Lower lobe of right lung (tissue), 2 donors: ENCODE data around the gene ALDH2. TPM values are rescaled to one million over a fixed set of nuclear protein-coding genes. Genes with fewer than 3 reads are reported as not detected.
"Not testable (repeated sequence)": the region's sequence is repeated elsewhere in the genome, so short reads cannot be mapped to it uniquely, and the experiment has no call there.

ENCODE experiments used
- ATAC-seq, 2 donors: fragments of 200-7000 bp; cut with Tn5 transposase; one replicate each; pipeline ENCODE4 v1.9.1; 2020 to 2022; ENCODE audit warnings: mild to moderate bottlenecking in 2 of 2, moderate library complexity in 2 of 2
- DNase-seq: peaks from one replicate; pipeline ENCODE4 v3.0.0-alpha.2; 2020
- H3K27ac ChIP-seq: fragments of 200-600 bp; one replicate; pipeline ENCODE4 v1.8.0; 2022
- H3K27me3 ChIP-seq: fragments of 200-600 bp; one replicate; pipeline ENCODE4 v1.8.0; 2022; ENCODE audit warnings: low read depth
- H3K36me3 ChIP-seq: fragments of 200-600 bp; one replicate; pipeline ENCODE4 v1.8.0; 2022; ENCODE audit warnings: mild to moderate bottlenecking
- H3K4me1 ChIP-seq: fragments of 200-600 bp; one replicate; pipeline ENCODE4 v1.8.0; 2022
- H3K4me3 ChIP-seq: fragments of 200-600 bp; one replicate; pipeline ENCODE4 v1.8.0; 2022; ENCODE audit warnings: mild to moderate bottlenecking
- H3K9me3 ChIP-seq: fragments of 200-600 bp; one replicate; pipeline ENCODE4 v1.8.0; 2022
- CTCF ChIP-seq: fragments of 200-600 bp; IDR thresholded peaks from one replicate; pipeline ENCODE4 v1.8.0; 2022; ENCODE audit warnings: antibody characterized with exemption, mild to moderate bottlenecking
- intact Hi-C: fragments of 100-400 bp; cut with DNase I; formaldehyde crosslinking; loops from one replicate; pipeline ENCODE4 v1.11.0; 2022
- total RNA-seq: library from RNA; stranded (reverse); fragmentation: NEBNext Ultra II Directional; extraction: Animal tissue kit (Norgen Biotek cat#: 25700); gene quantifications from one replicate; pipeline ENCODE4 v1.2.1, GENCODE V29; 2021
- donor health status: DM: no; HTN: yes; CAD: no; lungs with severe emphysema.

Gene ALDH2
- total RNA-seq, 1 donor from 2014 or later = 499 TPM

GRCh38 chr12:111759991-111760390 is 6.7 kb upstream of the ALDH2 start:
- no peak overlapping the region for H3K27ac ChIP-seq
- intact Hi-C loops = no loop called here
- H3K27me3 ChIP-seq = no peaks in the 10 kb centered on the region
- H3K9me3 ChIP-seq = no peaks in the 10 kb centered on the region
- TF ChIP-seq CTCF = no peak
- ATAC-seq = no peak
- peaks cover 28% of the 10 kb centered on the region for H3K4me1 ChIP-seq
- DNase-seq = no peak
- H3K36me3 ChIP-seq = peaks cover 14% of the 10 kb centered on the region
- no peak overlapping the region for H3K4me3 ChIP-seq

GRCh38 chr12:111761099-111761498 is 5.6 kb upstream of the ALDH2 start:
- no peak overlapping the region for H3K27ac ChIP-seq

DNA sequence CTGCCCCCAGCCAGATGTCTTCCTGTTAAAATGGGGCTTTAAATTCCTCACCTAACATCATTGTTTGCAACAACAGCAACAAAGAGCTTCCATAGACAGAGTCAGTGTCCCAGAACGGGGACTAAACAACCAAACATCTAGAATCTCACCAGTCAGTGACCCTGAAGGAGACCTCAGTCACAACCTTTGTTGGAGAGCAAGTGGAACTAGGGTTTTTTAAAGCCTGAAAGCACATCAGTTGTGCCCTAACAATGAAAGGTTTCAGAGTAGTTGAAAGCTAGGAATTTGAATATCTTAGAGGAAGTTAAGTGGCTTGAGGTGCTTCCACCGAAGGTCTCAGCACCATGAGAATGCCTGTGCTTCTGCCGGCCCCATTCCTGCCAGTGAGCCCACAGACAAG is 5.0 kb upstream of the ALDH2 start:
- Histone ChIP-seq H3K27ac (no peak overlapping the region), H3K4me1 (peaks cover 36% of the 10 kb centered on the region), H3K27me3 (no peaks in the 10 kb centered on the region), H3K4me3 (no peak overlapping the region), H3K36me3 (peaks cover under 1% of the 10 kb centered on the region), H3K9me3 (no peaks in the 10 kb centered on the region)
- intact Hi-C loops = no loop called here
- no peak for TF ChIP-seq CTCF
- DNase-seq (no peak), ATAC-seq (no peak)

More at GRCh38 chr12:111761099-111761498, 5.6 kb upstream of the ALDH2 start:
- no peak for TF ChIP-seq CTCF
- Histone ChIP-seq H3K4me1 (peaks cover 36% of the 10 kb centered on the region), H3K4me3 (no peak overlapping the region), H3K9me3 (no peaks in the 10 kb centered on the region), H3K27me3 (no peaks in the 10 kb centered on the region), H3K36me3 (peaks cover 7% of the 10 kb centered on the region)
- intact Hi-C loops = no loop called here
- ATAC-seq = no peak
- DNase-seq = no peak

DNA sequence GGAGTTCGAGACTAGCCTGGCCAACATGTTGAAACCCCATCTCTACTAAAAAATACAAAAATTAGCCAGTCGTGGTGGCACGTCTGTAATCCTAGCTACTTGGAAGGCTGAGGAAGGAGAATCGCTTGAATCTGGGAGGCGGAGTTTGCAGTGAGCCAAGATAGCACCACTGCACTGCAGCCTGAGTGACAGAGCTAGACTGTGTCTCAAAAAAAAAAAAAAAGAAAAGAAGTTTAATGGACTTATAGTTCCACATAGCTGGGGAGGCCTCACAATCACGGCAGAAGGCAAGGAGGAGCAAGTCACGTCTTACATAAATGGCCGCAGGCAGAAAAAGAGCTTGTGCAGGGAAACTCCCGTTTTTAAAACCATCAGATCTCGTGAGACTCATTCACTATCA is 3.2 kb upstream of the ALDH2 start:
- H3K27me3 ChIP-seq, DNase-seq, intact Hi-C loops, H3K36me3 ChIP-seq, H3K27ac ChIP-seq, ATAC-seq, H3K4me3 ChIP-seq, H3K9me3 ChIP-seq: not testable (repeated sequence)
- H3K4me1 ChIP-seq = peaks cover 26% of the 10 kb centered on the region

DNA sequence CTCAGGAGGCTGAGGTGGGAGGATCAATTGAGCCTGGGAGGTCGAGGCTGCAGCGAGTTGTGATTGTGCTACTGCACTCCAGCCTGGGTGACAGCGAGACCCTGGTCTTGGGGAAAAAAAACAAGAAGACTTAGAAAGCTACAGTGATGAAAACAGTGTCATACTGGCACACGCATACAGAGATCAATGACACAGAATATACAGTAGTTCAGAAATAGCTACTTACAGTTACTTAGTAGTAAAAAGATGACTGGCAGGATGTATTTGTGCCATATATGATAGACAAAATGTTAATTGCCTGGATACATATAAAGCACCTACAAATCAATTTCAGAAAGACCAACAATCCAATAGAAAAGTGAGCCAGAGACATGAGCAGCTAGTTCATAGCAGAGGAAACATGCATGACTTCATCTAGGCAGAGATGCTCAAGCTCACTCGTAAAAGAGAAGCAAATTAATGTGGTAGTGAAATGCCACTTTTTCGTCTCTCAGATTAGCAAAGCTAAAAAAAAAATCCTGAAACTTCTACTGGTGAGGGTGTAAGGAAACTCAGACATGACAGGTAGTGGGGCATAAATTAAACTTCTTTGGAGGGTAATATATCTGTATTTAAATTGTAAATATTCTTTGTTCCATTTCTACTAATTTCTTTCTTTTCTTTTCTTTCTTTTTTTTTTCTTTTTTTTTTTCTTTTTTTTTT is 2.5 kb upstream of the ALDH2 start:
- intact Hi-C loops = no loop called here
- H3K27ac ChIP-seq = no peak overlapping the region
- H3K4me3 ChIP-seq = no peak overlapping the region
- no peaks in the 10 kb centered on the region for H3K36me3 ChIP-seq
- DNase-seq (no peak), ATAC-seq (no peak)
- no peaks in the 10 kb centered on the region for H3K9me3 ChIP-seq
- no peaks in the 10 kb centered on the region for H3K27me3 ChIP-seq
- peaks cover 29% of the 10 kb centered on the region for H3K4me1 ChIP-seq
- TF ChIP-seq CTCF = no peak

DNA sequence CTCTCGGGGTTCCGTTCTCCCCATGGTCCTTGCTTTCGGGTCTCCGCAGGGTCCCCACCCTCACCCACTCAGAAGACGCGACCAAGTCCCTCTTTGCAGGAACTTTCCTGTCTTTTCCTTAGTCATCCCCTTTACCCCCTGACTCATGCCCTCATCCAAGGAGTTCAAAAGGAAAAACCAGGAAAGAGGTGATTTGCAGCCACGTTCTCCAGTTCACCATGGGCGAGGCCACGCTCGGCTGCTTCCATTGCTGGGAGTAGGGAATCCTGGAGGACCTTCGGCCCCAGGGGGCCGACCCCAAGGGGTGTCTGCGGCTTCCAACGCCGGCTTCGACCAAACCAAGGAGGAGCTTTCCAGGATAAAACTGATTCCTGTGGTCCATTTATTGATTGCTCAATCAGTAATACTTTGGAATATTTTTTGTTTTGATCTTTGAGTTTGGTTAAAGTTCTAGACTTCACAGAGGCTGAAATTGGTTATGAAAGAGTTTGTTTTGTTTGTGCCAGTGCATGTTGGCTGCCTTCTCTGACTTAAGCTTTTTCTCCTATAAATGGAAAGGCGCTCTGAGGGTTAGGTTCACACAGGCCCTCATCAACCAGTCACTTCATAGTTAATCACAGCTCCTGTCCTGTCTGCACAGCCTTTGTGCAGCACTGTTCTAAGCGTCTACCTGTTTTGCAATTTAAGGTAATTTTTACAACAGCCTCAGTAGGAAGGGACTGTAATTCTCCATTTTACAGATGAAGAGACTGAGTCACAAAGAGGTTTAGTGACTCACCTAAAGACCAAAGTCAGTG is 827 bp downstream of the ALDH2 start:
- no peaks in the 10 kb centered on the region for H3K9me3 ChIP-seq
- peak overlapping the region; percentile 96 for H3K27ac ChIP-seq
- ATAC-seq (peak; percentile 25 to 59), DNase-seq (no peak)
- peaks cover 7% of the 10 kb centered on the region for H3K36me3 ChIP-seq
- intact Hi-C loops = no loop called here
- no peaks in the 10 kb centered on the region for H3K27me3 ChIP-seq
- H3K4me1 ChIP-seq = peaks cover 62% of the 10 kb centered on the region
- TF ChIP-seq CTCF = no peak
- peak overlapping the region; percentile 91 for H3K4me3 ChIP-seq
